Mesendoderm (in vitro differentiated cells): ENCODE data around the gene MSH3.

ENCODE experiments used
- DNase-seq: peaks from one replicate; pipeline ENCODE4 v3.0.0; 2013
- H2AK5ac ChIP-seq: 2 replicates; pipeline ENCODE4 v1.6.1; 2013; ENCODE audit warnings: low read length, inconsistent platforms
- H2BK120ac ChIP-seq: 2 replicates; pipeline ENCODE4 v1.6.1; 2013; ENCODE audit warnings: low read depth, mild to moderate bottlenecking, low read length, moderate library complexity, mixed read lengths
- H2BK15ac ChIP-seq: replicated peaks from 2 replicates; pipeline ENCODE4 v1.6.1; 2013; ENCODE audit warnings: low read depth, mild to moderate bottlenecking, moderate library complexity
- H2BK5ac ChIP-seq: 2 replicates; pipeline ENCODE4 v1.6.1; 2013; ENCODE audit warnings: low read length, inconsistent platforms
- H3K18ac ChIP-seq: 2 replicates; pipeline ENCODE4 v1.6.1; 2013; ENCODE audit warnings: mild to moderate bottlenecking, low read length, mixed read lengths
- H3K23ac ChIP-seq: one replicate; pipeline ENCODE4 v1.6.1; 2013; ENCODE audit warnings: low read length
- H3K27ac ChIP-seq: 2 replicates; pipeline ENCODE4 v1.5.1; 2013; ENCODE audit warnings: low read depth, mild to moderate bottlenecking, inconsistent platforms, low read length, moderate library complexity
- H3K27me3 ChIP-seq: 2 replicates; pipeline ENCODE4 v1.6.1; 2013; ENCODE audit warnings: low read length, control low read depth, mild to moderate bottlenecking, inconsistent platforms; ENCODE audit not compliant: insufficient read depth, poor library complexity
- H3K36me3 ChIP-seq: 2 replicates; pipeline ENCODE4 v1.6.1; 2013; ENCODE audit warnings: low read length, inconsistent platforms; ENCODE audit not compliant: control insufficient read depth, insufficient read depth
- H3K4ac ChIP-seq: one replicate; pipeline ENCODE4 v1.6.1; 2013; ENCODE audit warnings: low read depth, mild to moderate bottlenecking, low read length, moderate library complexity
- H3K4me1 ChIP-seq: 2 replicates; pipeline ENCODE4 v1.6.1; 2013; ENCODE audit warnings: low read depth, low read length, inconsistent platforms; ENCODE audit not compliant: control insufficient read depth
- H3K4me2 ChIP-seq: 2 replicates; pipeline ENCODE4 v1.6.1; 2013; ENCODE audit warnings: low read length
- H3K4me3 ChIP-seq: 2 replicates; pipeline ENCODE4 v1.5.1; 2013; ENCODE audit warnings: mild to moderate bottlenecking, low read length
- H3K56ac ChIP-seq: one replicate; pipeline ENCODE4 v1.6.1; 2013; ENCODE audit warnings: low read length
- H3K79me1 ChIP-seq: 2 replicates; pipeline ENCODE4 v1.6.1; 2013; ENCODE audit warnings: low read length, inconsistent platforms
- H3K79me2 ChIP-seq: 2 replicates; pipeline ENCODE4 v1.6.1; 2013; ENCODE audit warnings: mild to moderate bottlenecking, low read length; ENCODE audit not compliant: control insufficient read depth, insufficient read depth
- H3K9ac ChIP-seq: 2 replicates; pipeline ENCODE4 v1.6.1; 2013; ENCODE audit warnings: low read length, inconsistent platforms
- H4K5ac ChIP-seq: one replicate; pipeline ENCODE4 v1.6.1; 2013; ENCODE audit warnings: low read length
- H4K8ac ChIP-seq: one replicate; pipeline ENCODE4 v1.6.1; 2013; ENCODE audit warnings: low read depth, mild to moderate bottlenecking, control low read depth, low read length, moderate library complexity
- WGBS: extraction: QIAGEN DNeasy Blood & Tissue Kit; methylation state at CpG from one replicate; pipeline ENCODE4 v1.1.7; 2013; ENCODE audit warnings: low lambda C conversion rate, missing lambda C conversion rate; ENCODE audit not compliant: insufficient coverage; ENCODE audit errors: extremely low coverage; 5-methylcytosine and 5-hydroxymethylcytosine counted together

MSH3 gene

DNA sequence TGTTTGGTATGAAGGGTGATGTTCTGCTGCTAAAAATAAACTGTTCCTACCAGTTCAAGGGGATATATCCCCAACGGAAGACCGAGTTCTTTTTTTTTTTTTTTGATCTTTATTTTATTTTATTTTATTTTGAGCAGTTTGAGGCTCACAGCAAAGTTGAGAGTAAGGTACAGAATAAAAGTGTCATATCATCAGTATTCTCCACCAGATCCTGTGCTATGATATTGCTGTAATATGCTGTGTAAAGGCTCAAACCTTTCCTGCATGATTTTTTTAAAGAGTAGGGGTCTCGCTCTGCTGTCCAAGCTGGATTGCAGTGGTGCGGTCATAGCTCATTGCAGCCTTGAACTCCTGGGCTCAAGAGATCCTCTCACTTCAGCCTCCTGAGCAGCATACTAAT lies 35.2 kb downstream of the MSH3 start:
- no peak overlapping the region for H4K8ac ChIP-seq
- H3K79me2 ChIP-seq = no peaks in the 10 kb centered on the region
- WGBS = no CpG with 5 or more reads among the region's 4 CpGs
- no peaks in the 10 kb centered on the region for H3K4me1 ChIP-seq
- H4K5ac ChIP-seq = no peak overlapping the region
- no peak overlapping the region for H2BK5ac ChIP-seq
- H2BK15ac ChIP-seq = no peak overlapping the region
- no peaks in the 10 kb centered on the region for H3K36me3 ChIP-seq
- no peak overlapping the region for H3K23ac ChIP-seq
- no peaks in the 10 kb centered on the region for H3K27me3 ChIP-seq
- no peaks in the 10 kb centered on the region for H3K79me1 ChIP-seq
- no peak overlapping the region for H2BK120ac ChIP-seq
- H3K18ac ChIP-seq = no peak overlapping the region
- H3K4me3 ChIP-seq = no peak overlapping the region
- no peak overlapping the region for H3K4ac ChIP-seq
- H3K9ac ChIP-seq = no peak overlapping the region
- H3K4me2 ChIP-seq = no peak overlapping the region
- no peak overlapping the region for H3K56ac ChIP-seq
- no peak overlapping the region for H2AK5ac ChIP-seq
- no peak overlapping the region for H3K27ac ChIP-seq
- DNase-seq = no peak

DNA sequence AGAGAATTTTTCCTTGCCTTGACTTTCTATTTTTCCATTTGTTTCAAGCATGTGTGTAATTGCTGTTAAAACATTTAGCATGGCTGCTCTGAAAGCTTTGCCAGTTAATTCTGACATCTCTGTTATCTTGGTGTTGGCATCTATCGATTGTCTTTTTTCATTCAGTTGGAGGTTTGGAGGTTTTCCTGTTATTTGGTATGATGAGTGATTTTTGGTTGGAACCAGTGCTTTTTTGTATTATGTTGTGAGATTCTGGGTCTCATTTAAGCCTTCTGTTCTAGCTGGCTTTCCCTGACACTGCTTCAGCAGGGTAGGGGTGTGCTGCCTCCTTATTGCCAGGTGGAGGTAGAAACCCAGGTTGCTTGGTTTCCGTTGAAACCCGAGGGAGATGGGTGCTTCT lies 41.2 kb downstream of the MSH3 start:
- Histone ChIP-seq H3K4me2 (no peak overlapping the region), H3K36me3 (no peaks in the 10 kb centered on the region), H3K23ac (no peak overlapping the region), H3K9ac (no peak overlapping the region), H3K79me2 (no peaks in the 10 kb centered on the region), H4K8ac (no peak overlapping the region), H2BK15ac (no peak overlapping the region), H4K5ac (no peak overlapping the region), H3K4ac (no peak overlapping the region), H3K4me1 (no peaks in the 10 kb centered on the region), H3K27ac (no peak overlapping the region), H2BK120ac (no peak overlapping the region), H2BK5ac (no peak overlapping the region), H3K79me1 (no peaks in the 10 kb centered on the region), H2AK5ac (no peak overlapping the region), H3K4me3 (no peak overlapping the region), H3K27me3 (no peaks in the 10 kb centered on the region), H3K56ac (no peak overlapping the region), H3K18ac (no peak overlapping the region)
- no CpG with 5 or more reads among the region's 3 CpGs for WGBS
- no peak for DNase-seq

- Histone ChIP-seq H3K18ac (no peak overlapping the region), H3K27me3 (no peaks in the 10 kb centered on the region), H3K9ac (no peak overlapping the region), H3K4ac (no peak overlapping the region), H2BK120ac (no peak overlapping the region), H3K56ac (no peak overlapping the region), H3K36me3 (no peaks in the 10 kb centered on the region), H2BK15ac (no peak overlapping the region), H3K27ac (no peak overlapping the region), H2AK5ac (no peak overlapping the region), H4K5ac (no peak overlapping the region), H3K79me1 (no peaks in the 10 kb centered on the region), H3K79me2 (no peaks in the 10 kb centered on the region), H3K4me2 (no peak overlapping the region), H4K8ac (no peak overlapping the region), H2BK5ac (no peak overlapping the region), H3K4me1 (no peaks in the 10 kb centered on the region), H3K4me3 (no peak overlapping the region), H3K23ac (no peak overlapping the region)
- no peak for DNase-seq
- WGBS = no CpG with 5 or more reads among the region's 3 CpGs
These were observed 42.0 kb downstream of the MSH3 start for GRCh38 chr5:80696450-80696849.

DNA sequence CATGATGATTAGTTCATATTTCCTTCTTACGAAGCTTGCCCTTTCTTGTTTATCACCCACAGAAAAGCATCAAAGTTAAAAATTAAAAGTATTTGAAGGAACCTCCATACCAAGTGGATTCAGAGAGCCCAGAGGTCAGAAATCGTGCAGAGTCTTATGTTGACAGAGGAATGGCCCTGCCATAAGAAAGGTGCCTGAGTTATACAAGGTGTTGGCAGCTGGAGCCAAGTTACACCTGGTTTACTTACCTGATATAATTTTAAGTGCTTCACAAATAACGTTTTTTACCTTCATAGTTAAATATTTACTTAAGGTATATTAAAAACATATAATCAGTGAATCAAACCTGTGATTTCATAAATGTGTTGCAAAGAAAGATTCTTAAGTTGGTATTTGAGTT lies 42.6 kb downstream of the MSH3 start:
- Histone ChIP-seq H2BK120ac (no peak overlapping the region), H3K27ac (no peak overlapping the region)
- no CpG with 5 or more reads among the region's 3 CpGs for WGBS

DNA sequence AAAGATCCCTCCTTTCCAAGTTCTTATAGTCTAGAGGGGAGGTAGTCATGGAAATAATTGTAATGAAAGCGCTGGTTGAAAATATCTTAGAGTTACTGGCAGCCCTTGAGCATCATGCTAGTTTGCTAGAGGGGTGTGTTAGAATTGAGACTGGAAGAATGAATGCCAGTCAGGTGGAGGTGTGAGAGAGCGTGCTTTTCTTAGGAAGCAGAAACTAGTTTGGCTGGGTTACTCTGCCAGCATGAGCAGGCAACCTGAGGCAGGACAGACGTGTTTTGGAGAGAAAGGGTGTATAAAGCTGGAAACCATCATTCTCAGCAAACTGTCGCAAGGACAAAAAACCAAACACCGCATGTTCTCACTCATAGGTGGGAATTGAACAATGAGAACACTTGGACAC lies 43.9 kb downstream of the MSH3 start:
- no CpG with 5 or more reads among the region's 5 CpGs for WGBS
- H3K18ac ChIP-seq = no peak overlapping the region
- no peaks in the 10 kb centered on the region for H3K36me3 ChIP-seq
- no peak overlapping the region for H2BK120ac ChIP-seq
- no peaks in the 10 kb centered on the region for H3K27me3 ChIP-seq
- no peak overlapping the region for H3K9ac ChIP-seq
- no peak overlapping the region for H3K4ac ChIP-seq
- H4K8ac ChIP-seq = no peak overlapping the region
- H4K5ac ChIP-seq = no peak overlapping the region
- no peak overlapping the region for H3K4me3 ChIP-seq
- H3K79me2 ChIP-seq = no peaks in the 10 kb centered on the region
- no peak overlapping the region for H3K4me2 ChIP-seq
- H3K79me1 ChIP-seq = no peaks in the 10 kb centered on the region
- H2BK15ac ChIP-seq = no peak overlapping the region
- no peak for DNase-seq
- H3K27ac ChIP-seq = no peak overlapping the region
- no peak overlapping the region for H2AK5ac ChIP-seq
- H3K4me1 ChIP-seq = peaks cover 3% of the 10 kb centered on the region
- no peak overlapping the region for H3K23ac ChIP-seq
- H2BK5ac ChIP-seq = no peak overlapping the region
- no peak overlapping the region for H3K56ac ChIP-seq

More for the DNA sequence above, 42.6 kb downstream of the MSH3 start:
- Histone ChIP-seq H3K27me3 (no peaks in the 10 kb centered on the region), H3K79me2 (no peaks in the 10 kb centered on the region), H3K18ac (no peak overlapping the region), H3K23ac (no peak overlapping the region), H3K4ac (no peak overlapping the region), H3K4me1 (peaks cover under 1% of the 10 kb centered on the region), H2BK15ac (no peak overlapping the region), H3K4me3 (no peak overlapping the region), H3K9ac (no peak overlapping the region), H3K79me1 (no peaks in the 10 kb centered on the region), H3K56ac (no peak overlapping the region), H3K4me2 (no peak overlapping the region), H4K5ac (no peak overlapping the region), H4K8ac (no peak overlapping the region), H3K36me3 (no peaks in the 10 kb centered on the region), H2BK5ac (no peak overlapping the region), H2AK5ac (no peak overlapping the region)
- no peak for DNase-seq

- no peaks in the 10 kb centered on the region for H3K27me3 ChIP-seq
- H3K4me1 ChIP-seq = peaks cover 3% of the 10 kb centered on the region
- no peak overlapping the region for H2BK5ac ChIP-seq
- no CpG with 5 or more reads among the region's 1 CpG for WGBS
- no peak overlapping the region for H3K27ac ChIP-seq
- no peak overlapping the region for H4K5ac ChIP-seq
- H3K4ac ChIP-seq = no peak overlapping the region
- DNase-seq = peak; percentile 74
- no peak overlapping the region for H3K9ac ChIP-seq
- no peaks in the 10 kb centered on the region for H3K79me2 ChIP-seq
- H2BK15ac ChIP-seq = no peak overlapping the region
- no peaks in the 10 kb centered on the region for H3K36me3 ChIP-seq
- no peak overlapping the region for H2AK5ac ChIP-seq
- no peak overlapping the region for H4K8ac ChIP-seq
- no peaks in the 10 kb centered on the region for H3K79me1 ChIP-seq
- no peak overlapping the region for H3K56ac ChIP-seq
- H2BK120ac ChIP-seq = no peak overlapping the region
- H3K18ac ChIP-seq = no peak overlapping the region
- no peak overlapping the region for H3K4me3 ChIP-seq
- no peak overlapping the region for H3K4me2 ChIP-seq
- H3K23ac ChIP-seq = no peak overlapping the region
These were observed 47.1 kb downstream of the MSH3 start for GRCh38 chr5:80701597-80701996.
